HepG2 (cell line): ENCODE results near the gene CAMK1D. TPM values are rescaled to one million over a fixed set of nuclear protein-coding genes. Genes with fewer than 3 reads are reported as not detected.

Experiments
- ATAC-seq: fragments of 200-7000 bp; cut with Tn5 transposase; 3 replicates; pipeline ENCODE4 v1.9.1; 2020; ENCODE audit warnings: mild to moderate bottlenecking, moderate library complexity
- BruUV-seq: library from RNA; stranded (reverse); fragments of 400-500 nt; replicated peaks from 2 replicates; lab custom pipeline; 2021; lab: Mats Ljungman, UMichigan
- CTCF ChIA-PET: fragments of 300-600 bp; formaldehyde crosslinking; extraction: SDS; loops from one replicate; lab custom pipeline; 2021; ENCODE audit warnings: low total read pairs, inconsistent platforms, low intra/inter-chr PET ratio; lab: Yijun Ruan, JAX
- POLR2A ChIA-PET: fragments of 350-600 bp; sonication (Branson Sonifier 250); formaldehyde crosslinking; loops from one replicate; lab custom pipeline; 2020; ENCODE audit warnings: antibody characterized with exemption, inconsistent platforms; lab: Yijun Ruan, JAX
- DNase-seq: peaks from one replicate; pipeline ENCODE4 v3.0.0-alpha.2; 2015; ENCODE audit warnings: low spot score
- FAIRE-seq: peaks from 3 replicates; lab custom pipeline; 2011; peaks lifted over from hg19 to GRCh38; lab: Jason Lieb, UNC
- H2AFZ ChIP-seq: one replicate; pipeline ENCODE4 v1.6.1; 2011; ENCODE audit warnings: low read length, inconsistent platforms
- H3K27ac ChIP-seq: fragments of 300-600 bp; 3 replicates; pipeline ENCODE4 v1.8.0; 2011; ENCODE audit warnings: mixed run types, mild to moderate bottlenecking, mixed read lengths, low read length, inconsistent platforms; ENCODE audit not compliant: insufficient read depth; ENCODE audit errors: extremely low read length
- H3K27me3 ChIP-seq, 2 experiments: fragments of 200-600 bp in 1 of 2; 2 replicates in 1 of 2; 3 replicates in 1 of 2; pipeline versions ENCODE4 v1.6.0 to v1.8.0; 2011; ENCODE audit warnings: low read length in 2 of 2, mild to moderate bottlenecking in 2 of 2, moderate library complexity in 2 of 2, inconsistent platforms in 1 of 2; ENCODE audit not compliant: insufficient read depth in 2 of 2, control insufficient read depth in 1 of 2
- H3K36me3 ChIP-seq, 2 experiments: fragments of 200-600 bp in 1 of 2; replicated peaks in 1 of 2; 2 replicates in 1 of 2; 3 replicates in 1 of 2; pipeline versions ENCODE4 v1.5.1 to v1.8.0; 2011; ENCODE audit warnings: low read length in 2 of 2, inconsistent platforms in 1 of 2; ENCODE audit not compliant: insufficient read depth in 2 of 2, control insufficient read depth in 1 of 2
- H3K4me1 ChIP-seq: 2 replicates; pipeline ENCODE4 v1.5.1; 2012; ENCODE audit warnings: low read length, inconsistent platforms; ENCODE audit not compliant: insufficient read depth
- H3K4me2 ChIP-seq: 2 replicates; pipeline ENCODE4 v1.6.0; 2011; ENCODE audit warnings: low read depth, low read length, inconsistent platforms
- H3K4me3 ChIP-seq, 3 experiments: fragments of 200-600 bp in 1 of 3; sonication (generic), shearing (Covaris generic) in 1 of 3; replicated peaks in 1 of 3; 2 replicates each; pipeline ENCODE4 v1.5.1; 2011 to 2016; ENCODE audit warnings: low read length in 3 of 3, inconsistent platforms in 2 of 3, low read depth in 2 of 3, mild to moderate bottlenecking in 2 of 3, control low read depth in 1 of 3, mixed read lengths in 1 of 3; ENCODE audit not compliant: insufficient read depth in 1 of 3
- H3K79me2 ChIP-seq: one replicate; pipeline ENCODE4 v1.6.1; 2011; ENCODE audit warnings: low read length, inconsistent platforms; ENCODE audit not compliant: insufficient read depth
- H3K9ac ChIP-seq: 2 replicates; pipeline ENCODE4 v1.6.0; 2011; ENCODE audit warnings: mild to moderate bottlenecking, low read depth, low read length, inconsistent platforms; ENCODE audit not compliant: insufficient read depth
- H3K9me3 ChIP-seq: 2 replicates; pipeline ENCODE4 v1.5.1; 2012; ENCODE audit warnings: mild to moderate bottlenecking, low read length
- H4K20me1 ChIP-seq: 2 replicates; pipeline ENCODE4 v1.6.0; 2011; ENCODE audit warnings: inconsistent platforms, mild to moderate bottlenecking, low read length, moderate library complexity; ENCODE audit not compliant: insufficient read depth
- GFI1 ChIP-seq: sonication (generic); formaldehyde crosslinking; IDR thresholded peaks from 2 replicates; pipeline ENCODE4 v1.5.0; 2020; ENCODE audit warnings: missing genetic modification reagents, mild to moderate bottlenecking, borderline replicate concordance
- HOXA5 ChIP-seq: sonication (generic); formaldehyde crosslinking; IDR thresholded peaks from 2 replicates; pipeline ENCODE4 v1.4.0; 2020; ENCODE audit warnings: missing genetic modification reagents
- KDM6A ChIP-seq: IDR thresholded peaks from 2 replicates; pipeline ENCODE4 v1.6.1; 2016; ENCODE audit warnings: low read depth
- MIER2 ChIP-seq: IDR thresholded peaks from 2 replicates; pipeline ENCODE4 v1.6.1; 2016; ENCODE audit warnings: missing biosample characterization, missing genetic modification reagents
- ONECUT2 ChIP-seq: sonication (generic); formaldehyde crosslinking; IDR thresholded peaks from 2 replicates; pipeline ENCODE4 v1.4.0; 2020; ENCODE audit warnings: missing genetic modification reagents
- SNAPC2 ChIP-seq: sonication (generic); formaldehyde crosslinking; IDR thresholded peaks from 2 replicates; pipeline ENCODE4 v1.8.1; 2022; ENCODE audit warnings: mild to moderate bottlenecking, missing genetic modification reagents
- ZBTB42 ChIP-seq: sonication (generic); formaldehyde crosslinking; IDR thresholded peaks from 2 replicates; pipeline ENCODE4 v1.5.0; 2020; ENCODE audit warnings: mild to moderate bottlenecking, missing genetic modification reagents
- ZNF263 ChIP-seq: sonication (generic); formaldehyde crosslinking; IDR thresholded peaks from 2 replicates; pipeline ENCODE4 v1.4.0; 2020; ENCODE audit warnings: missing genetic modification reagents
- ZNF564 ChIP-seq: sonication (generic); formaldehyde crosslinking; IDR thresholded peaks from 2 replicates; pipeline ENCODE4 v1.8.1; 2023; ENCODE audit warnings: mild to moderate bottlenecking, missing genetic modification reagents
- ZNF841 ChIP-seq: sonication (generic); formaldehyde crosslinking; IDR thresholded peaks from 2 replicates; pipeline ENCODE4 v1.8.1; 2023; ENCODE audit warnings: missing genetic modification reagents, borderline replicate concordance
- WGBS: methylation state at CpG from one replicate; pipeline ENCODE4 v1.1.6; 2017; ENCODE audit warnings: low lambda C conversion rate; 5-methylcytosine and 5-hydroxymethylcytosine counted together
- in situ Hi-C: cut with HindIII; loops from 2 replicates; pipeline ENCODE4 v1.10.0; 2017; ENCODE audit warnings: low pct_unique_long_range_greater_than_20kb; ENCODE audit not compliant: extremely low pct_ligation_motif_present
- intact Hi-C: fragments of 100-400 bp; cut with micrococcal nuclease; formaldehyde crosslinking; loops from one replicate; pipeline ENCODE4 v1.10.0; 2022; ENCODE audit not compliant: unreplicated experiment
- polyA plus RNA-seq, 8 experiments: library from polyadenylated mRNA; depleted of rRNA in 3 of 8; stranded (reverse) in 7 of 8; unstranded in 1 of 8; fragments of >200 nt; fragmentation: Illumina TruSeq in 4 of 8; extraction: Trizol in 4 of 8; gene quantifications; 2 replicates each; pipeline versions ENCODE4 v1.2.1 to v1.2.3, GENCODE V29; 2011 to 2016; ENCODE audit warnings: low read depth in 4 of 8, missing spikeins in 1 of 8, mixed read lengths in 1 of 8; ENCODE audit not compliant: insufficient read depth in 1 of 8
- total RNA-seq, 5 experiments: library from RNA; depleted of rRNA; stranded (reverse); fragments of >200 nt; fragmentation: Illumina TruSeq; extraction: Trizol; gene quantifications; 2 replicates each; pipeline ENCODE4 v1.2.3, GENCODE V29; 2016; ENCODE audit warnings: low read depth in 1 of 5

Gene CAMK1D
- total and polyA plus RNA-seq, 2 of the 13 experiments (the other 11 are each of a cell fraction or from before 2014, with no cell fraction given): under 0.01 TPM; not detected in 1

GRCh38 chr10:12689893-12690292 lies 340.5 kb downstream of the CAMK1D start:
- BruUV-seq: no TSS peak

GRCh38 chr10:12690525-12691126 lies 341.3 kb downstream of the CAMK1D start:
- no TSS peak for BruUV-seq
- 39% methylated on average over 9 of the region's 10 CpGs for WGBS
- H3K4me2 ChIP-seq: no peak overlapping the region
- DNase-seq (no peak), FAIRE-seq (no peak), ATAC-seq (no peak)
- CTCF ChIA-PET: no interaction called here
- no peak overlapping the region for H3K9ac ChIP-seq
- H2AFZ ChIP-seq: no peak overlapping the region
- TF ChIP-seq HOXA5 (CRISPR knock-in tag) (no peak), SNAPC2 (CRISPR knock-in tag) (no peak), KDM6A (CRISPR knock-in tag) (no peak), ZNF263 (CRISPR knock-in tag) (no peak), MIER2 (CRISPR knock-in tag) (no peak), ZNF841 (CRISPR knock-in tag) (no peak), ZNF564 (CRISPR knock-in tag) (no peak)
- TF ChIP-seq, all 625 proteins: peak for 0
- peaks cover 12% of the 10 kb centered on the region; the same call in 1 of the 2 replicates for H3K4me1 ChIP-seq
- no peaks in the 10 kb centered on the region for H3K36me3 ChIP-seq
- in situ Hi-C loops (no loop called here), intact Hi-C loops (no loop called here)
- POLR2A ChIA-PET: no interaction called here
- no peaks in the 10 kb centered on the region for H3K9me3 ChIP-seq
- no peaks in the 10 kb centered on the region for H3K79me2 ChIP-seq
- H3K27me3 ChIP-seq: peaks cover 0 to 4% of the 10 kb centered on the region in 2 experiments; a peak in 1 of 5 replicates
- no peaks in the 10 kb centered on the region for H4K20me1 ChIP-seq
- no peak overlapping the region for H3K4me3 ChIP-seq
- no peak overlapping the region for H3K27ac ChIP-seq

More at GRCh38 chr10:12689893-12690292, 340.5 kb downstream of the CAMK1D start:
- Histone ChIP-seq H2AFZ (no peak overlapping the region), H3K9me3 (no peaks in the 10 kb centered on the region), H3K4me3 (no peak overlapping the region), H3K27ac (no peak overlapping the region), H3K4me2 (no peak overlapping the region)
- DNase-seq (no peak), ATAC-seq (no peak; the same call in 2 of the 3 replicates)
- intact Hi-C loops: no loop called here
- 4% methylated on average over 6 of the region's 6 CpGs for WGBS
- TF ChIP-seq ZBTB42 (CRISPR knock-in tag) (no peak), SNAPC2 (CRISPR knock-in tag) (no peak), GFI1 (no peak), ONECUT2 (CRISPR knock-in tag) (no peak)
- TF ChIP-seq, all 625 proteins: peak for 0
- peaks cover 12% of the 10 kb centered on the region; the same call in 1 of the 2 replicates for H3K4me1 ChIP-seq
- no peak for FAIRE-seq
- ChIA-PET POLR2A (no interaction called here), CTCF (no interaction called here)
- H3K27me3 ChIP-seq: peaks cover 0 to 4% of the 10 kb centered on the region in 2 experiments; a peak in 1 of 5 replicates
- no peak overlapping the region for H3K9ac ChIP-seq
- H3K79me2 ChIP-seq: no peaks in the 10 kb centered on the region
- in situ Hi-C loops: no loop called here
- no peaks in the 10 kb centered on the region for H4K20me1 ChIP-seq
- H3K36me3 ChIP-seq: no peaks in the 10 kb centered on the region
